HFF-Myc (cell line): ENCODE measurements around the gene COL6A2.
A peak's percentile ranks its signal among the peaks of the same experiment; 100 is the strongest.

ENCODE experiments used
- DNase-seq: peaks from one replicate; pipeline ENCODE4 v3.0.0-alpha.2; 2011; ENCODE audit warnings: low read depth; ENCODE audit errors: extremely low read depth
- H3K4me3 ChIP-seq: replicated peaks from 2 replicates; pipeline ENCODE4 v1.5.1; 2011; ENCODE audit warnings: low read depth, mild to moderate bottlenecking, control low read depth, low read length
- TF ChIP-seq, protein P1 (sequence below): IDR thresholded peaks from 2 replicates; pipeline ENCODE4 v1.5.1; 2012; ENCODE audit warnings: mild to moderate bottlenecking, low read depth, low read length, control low read depth; ENCODE audit errors: missing control alignments

COL6A2 gene

GRCh38 chr21:46051821-46052675, 45.9 kb upstream of the COL6A2 start:
- TF ChIP-seq, protein P1, sequence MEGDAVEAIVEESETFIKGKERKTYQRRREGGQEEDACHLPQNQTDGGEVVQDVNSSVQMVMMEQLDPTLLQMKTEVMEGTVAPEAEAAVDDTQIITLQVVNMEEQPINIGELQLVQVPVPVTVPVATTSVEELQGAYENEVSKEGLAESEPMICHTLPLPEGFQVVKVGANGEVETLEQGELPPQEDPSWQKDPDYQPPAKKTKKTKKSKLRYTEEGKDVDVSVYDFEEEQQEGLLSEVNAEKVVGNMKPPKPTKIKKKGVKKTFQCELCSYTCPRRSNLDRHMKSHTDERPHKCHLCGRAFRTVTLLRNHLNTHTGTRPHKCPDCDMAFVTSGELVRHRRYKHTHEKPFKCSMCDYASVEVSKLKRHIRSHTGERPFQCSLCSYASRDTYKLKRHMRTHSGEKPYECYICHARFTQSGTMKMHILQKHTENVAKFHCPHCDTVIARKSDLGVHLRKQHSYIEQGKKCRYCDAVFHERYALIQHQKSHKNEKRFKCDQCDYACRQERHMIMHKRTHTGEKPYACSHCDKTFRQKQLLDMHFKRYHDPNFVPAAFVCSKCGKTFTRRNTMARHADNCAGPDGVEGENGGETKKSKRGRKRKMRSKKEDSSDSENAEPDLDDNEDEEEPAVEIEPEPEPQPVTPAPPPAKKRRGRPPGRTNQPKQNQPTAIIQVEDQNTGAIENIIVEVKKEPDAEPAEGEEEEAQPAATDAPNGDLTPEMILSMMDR = no peak
- no peak for DNase-seq
- H3K4me3 ChIP-seq = no peak overlapping the region

- DNase-seq = no peak
- H3K4me3 ChIP-seq = no peak overlapping the region
- TF ChIP-seq, protein P1 = no peak
These were observed 44.9 kb upstream of the COL6A2 start for GRCh38 chr21:46052703-46053651.

DNA sequence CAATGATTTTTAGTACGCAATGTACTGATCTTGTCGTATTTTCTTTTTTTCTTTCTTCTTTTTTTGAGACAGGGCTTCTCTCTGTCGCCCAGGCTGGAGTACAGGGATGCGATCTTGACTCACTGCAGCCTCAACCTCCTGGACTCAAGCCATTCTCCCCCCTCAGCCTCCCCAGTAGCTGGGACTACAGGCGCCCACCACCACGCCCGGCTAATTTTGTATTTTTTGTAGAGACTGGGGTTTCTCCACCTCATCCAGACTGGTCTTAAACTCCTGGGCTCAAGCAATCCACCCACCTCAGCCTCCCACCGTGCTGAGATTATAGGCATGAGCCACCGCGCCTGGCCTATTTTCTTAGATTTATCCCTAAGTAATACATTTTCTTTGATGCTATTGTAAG, 43.9 kb upstream of the COL6A2 start:
- TF ChIP-seq, protein P1 = no peak
- DNase-seq = no peak
- no peak overlapping the region for H3K4me3 ChIP-seq

DNA sequence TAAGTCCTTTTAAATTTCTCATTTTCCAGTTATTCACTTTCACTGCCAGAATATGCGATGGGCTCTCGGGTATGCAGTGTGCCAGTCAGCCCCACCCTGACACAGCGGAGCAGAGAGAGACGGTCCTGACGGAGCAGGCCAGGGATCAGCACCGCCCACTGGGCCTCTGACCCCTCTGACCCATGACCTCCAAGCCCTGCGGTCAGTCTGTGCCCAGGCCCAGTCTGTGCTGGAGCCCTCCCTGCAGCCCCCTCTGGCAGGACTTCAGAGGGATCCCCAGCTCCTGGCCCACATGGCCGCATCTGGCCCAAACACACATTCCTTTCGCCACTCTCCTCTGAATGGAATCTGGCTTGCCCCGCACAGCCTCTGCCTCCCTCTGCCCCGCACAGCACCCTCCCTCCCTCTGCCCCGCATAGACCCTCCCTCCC, 43.4 kb upstream of the COL6A2 start:
- DNase-seq = no peak
- TF ChIP-seq, protein P1 = no peak
- no peak overlapping the region for H3K4me3 ChIP-seq

- DNase-seq = no peak
- H3K4me3 ChIP-seq = peak overlapping the region; percentile 29
- TF ChIP-seq, protein P1 = no peak
These were observed 42.0 kb upstream of the COL6A2 start for GRCh38 chr21:46055863-46056281.

DNA sequence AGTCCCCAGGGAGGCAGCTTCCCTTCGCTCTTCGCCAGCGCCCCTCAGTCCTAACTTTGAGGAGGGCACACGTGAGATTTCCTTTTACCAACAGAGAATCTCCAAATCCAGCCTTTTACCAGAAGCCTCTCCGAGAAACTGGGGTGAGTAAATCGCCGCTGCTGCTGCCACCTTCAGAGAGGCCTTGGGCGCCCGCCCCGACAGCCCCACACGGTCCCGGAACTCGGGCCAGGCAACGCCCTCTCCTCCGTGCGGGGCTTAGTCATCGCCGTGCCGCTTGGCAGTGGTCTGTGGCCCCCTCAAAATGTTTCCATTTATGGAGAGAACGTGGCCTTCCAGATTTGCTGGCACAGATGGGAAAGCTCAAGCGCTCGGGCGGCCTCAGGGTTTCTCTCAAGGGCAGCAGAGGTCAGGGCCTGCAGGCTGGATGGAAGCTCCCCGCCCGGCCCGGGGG, 41.4 kb upstream of the COL6A2 start:
- TF ChIP-seq, protein P1 = no peak
- peak overlapping the region; percentile 29 for H3K4me3 ChIP-seq
- DNase-seq = no peak
